Measurements from ENCODE around the gene GORASP2.

DNA sequence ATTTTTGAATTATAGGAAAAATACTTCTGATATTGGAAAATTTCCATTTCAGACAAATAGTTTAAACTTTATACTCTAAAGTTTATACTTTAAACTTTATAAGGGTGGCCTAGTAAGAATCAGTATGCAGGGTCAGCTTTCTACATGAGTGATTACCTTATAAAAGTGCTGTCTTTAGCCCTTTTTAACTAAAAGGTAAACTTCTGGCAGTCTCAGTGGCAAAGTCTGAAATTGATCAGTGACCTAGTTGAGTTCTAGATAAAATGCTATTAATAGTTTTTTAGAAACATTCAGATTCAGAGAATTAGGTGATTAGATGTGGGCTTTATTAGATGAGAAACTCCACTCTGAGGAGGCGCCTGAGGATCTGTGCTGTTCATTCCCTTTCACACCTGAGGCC, 15.5 kb downstream of the GORASP2 start:
- TF ChIP-seq, protein P1, sequence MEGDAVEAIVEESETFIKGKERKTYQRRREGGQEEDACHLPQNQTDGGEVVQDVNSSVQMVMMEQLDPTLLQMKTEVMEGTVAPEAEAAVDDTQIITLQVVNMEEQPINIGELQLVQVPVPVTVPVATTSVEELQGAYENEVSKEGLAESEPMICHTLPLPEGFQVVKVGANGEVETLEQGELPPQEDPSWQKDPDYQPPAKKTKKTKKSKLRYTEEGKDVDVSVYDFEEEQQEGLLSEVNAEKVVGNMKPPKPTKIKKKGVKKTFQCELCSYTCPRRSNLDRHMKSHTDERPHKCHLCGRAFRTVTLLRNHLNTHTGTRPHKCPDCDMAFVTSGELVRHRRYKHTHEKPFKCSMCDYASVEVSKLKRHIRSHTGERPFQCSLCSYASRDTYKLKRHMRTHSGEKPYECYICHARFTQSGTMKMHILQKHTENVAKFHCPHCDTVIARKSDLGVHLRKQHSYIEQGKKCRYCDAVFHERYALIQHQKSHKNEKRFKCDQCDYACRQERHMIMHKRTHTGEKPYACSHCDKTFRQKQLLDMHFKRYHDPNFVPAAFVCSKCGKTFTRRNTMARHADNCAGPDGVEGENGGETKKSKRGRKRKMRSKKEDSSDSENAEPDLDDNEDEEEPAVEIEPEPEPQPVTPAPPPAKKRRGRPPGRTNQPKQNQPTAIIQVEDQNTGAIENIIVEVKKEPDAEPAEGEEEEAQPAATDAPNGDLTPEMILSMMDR (IDR thresholded peaks at IDR 0.05) = no peak
- TF ChIP-seq POLR2A (IDR thresholded peaks at IDR 0.05) = no peak

Data from Peyer's patch (tissue), 4 donors.